Activated CD4-positive, alpha-beta T cell treated with anti-CD3 and anti-CD28 coated beads for 24 hours (primary cell): ENCODE measurements around the gene CNDP1.

Source experiments
- DNase-seq, 2 donors: peaks; one replicate each; pipeline ENCODE4 v3.0.0-alpha.2; 2020; ENCODE audit warnings: low read depth in 2 of 2

Gene CNDP1

DNA sequence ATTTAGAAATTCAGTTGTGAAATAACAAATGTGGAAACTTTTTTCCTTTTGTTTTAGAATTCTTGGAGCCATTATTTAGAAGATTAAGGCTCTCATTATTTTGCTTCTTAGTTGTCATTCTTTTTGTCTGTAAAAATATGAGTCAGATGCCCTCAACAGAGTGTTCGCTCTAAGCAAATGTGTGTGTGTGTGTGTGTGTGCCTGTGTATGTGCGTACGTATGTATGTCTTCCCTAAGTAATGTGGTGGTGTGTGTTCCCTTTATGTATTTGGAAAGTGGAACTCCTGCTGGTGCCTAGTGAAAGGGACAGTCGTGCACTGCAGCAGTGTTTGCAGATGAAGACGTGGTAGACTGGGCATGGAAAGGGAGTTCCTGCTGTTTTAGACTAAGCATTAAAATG, 90.9 kb downstream of the CNDP1 start:
- no peak for DNase-seq

DNA sequence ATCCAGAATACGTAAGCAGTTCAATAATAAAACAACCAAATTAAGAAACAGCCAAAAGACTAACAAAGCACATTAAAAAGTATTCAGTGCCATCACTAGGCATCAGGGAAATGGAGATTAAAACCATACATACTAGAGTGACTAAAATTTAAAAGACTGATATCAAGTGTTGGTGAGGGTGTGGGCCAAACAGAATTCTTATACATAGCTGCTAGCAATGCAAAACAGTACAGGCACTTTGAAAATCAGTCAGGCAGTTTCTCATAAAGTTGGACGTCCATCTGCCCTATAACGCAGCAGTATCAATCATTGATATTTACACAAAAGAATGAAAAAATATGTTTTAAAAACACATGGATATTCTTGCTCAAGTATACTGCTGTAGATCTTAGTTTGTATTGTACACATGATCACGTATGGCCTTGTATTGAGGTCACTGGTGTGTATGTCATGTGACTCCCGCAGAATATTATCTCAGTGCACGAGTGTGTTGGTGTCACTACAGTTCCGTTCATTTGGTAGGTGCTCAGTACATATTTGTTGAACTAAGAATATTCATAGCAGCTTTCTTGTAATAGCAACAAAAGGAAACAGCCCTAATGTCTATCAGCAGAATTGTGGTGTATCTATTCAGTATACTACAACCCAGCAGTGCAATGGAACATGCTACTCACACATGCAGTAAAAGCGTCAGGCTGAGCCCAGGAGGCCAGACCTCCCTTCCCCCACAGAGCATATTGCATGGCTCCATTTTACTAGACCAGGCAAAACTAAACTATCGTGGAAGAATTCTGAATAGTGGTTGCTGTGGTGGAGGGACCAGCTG, 92.0 kb downstream of the CNDP1 start:
- no peak for DNase-seq

DNA sequence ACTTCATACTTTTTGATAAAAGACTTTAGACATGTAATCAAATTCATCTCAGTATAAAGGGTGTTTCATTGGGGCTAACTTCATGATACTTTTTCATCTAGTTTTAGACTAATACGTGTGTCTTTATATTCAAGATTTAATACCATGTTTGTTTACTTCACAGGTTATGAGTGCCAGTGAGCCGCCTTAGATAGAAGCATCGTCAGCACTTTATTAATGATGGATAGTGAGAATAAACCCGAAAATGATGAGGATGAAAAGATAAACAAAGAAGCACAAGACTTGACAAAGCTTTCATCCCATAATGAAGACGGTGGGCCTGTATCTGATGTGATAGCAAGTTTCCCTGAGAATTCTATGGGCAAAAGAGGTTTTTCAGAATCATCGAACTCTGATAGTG, 96.5 kb downstream of the CNDP1 start:
- no peak for DNase-seq

DNA sequence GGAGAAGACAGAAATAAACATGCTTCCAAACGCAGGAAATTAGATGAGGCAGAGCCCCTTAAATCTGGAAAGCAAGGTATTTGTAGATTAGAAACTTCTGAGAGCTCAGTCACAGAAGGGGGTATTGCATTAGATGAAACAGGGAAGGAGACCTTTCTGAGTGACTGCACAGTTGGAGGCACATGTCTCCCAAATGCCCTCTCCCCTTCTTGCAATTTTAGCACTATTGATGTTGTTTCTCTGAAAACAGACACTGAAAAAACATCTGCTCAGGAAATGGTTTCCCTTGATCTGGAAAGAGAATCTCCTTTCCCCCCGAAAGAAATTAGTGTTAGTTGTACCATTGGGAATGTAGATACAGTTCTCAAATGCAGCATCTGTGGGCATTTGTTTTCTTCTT, 96.9 kb downstream of the CNDP1 start:
- no peak for DNase-seq

DNA sequence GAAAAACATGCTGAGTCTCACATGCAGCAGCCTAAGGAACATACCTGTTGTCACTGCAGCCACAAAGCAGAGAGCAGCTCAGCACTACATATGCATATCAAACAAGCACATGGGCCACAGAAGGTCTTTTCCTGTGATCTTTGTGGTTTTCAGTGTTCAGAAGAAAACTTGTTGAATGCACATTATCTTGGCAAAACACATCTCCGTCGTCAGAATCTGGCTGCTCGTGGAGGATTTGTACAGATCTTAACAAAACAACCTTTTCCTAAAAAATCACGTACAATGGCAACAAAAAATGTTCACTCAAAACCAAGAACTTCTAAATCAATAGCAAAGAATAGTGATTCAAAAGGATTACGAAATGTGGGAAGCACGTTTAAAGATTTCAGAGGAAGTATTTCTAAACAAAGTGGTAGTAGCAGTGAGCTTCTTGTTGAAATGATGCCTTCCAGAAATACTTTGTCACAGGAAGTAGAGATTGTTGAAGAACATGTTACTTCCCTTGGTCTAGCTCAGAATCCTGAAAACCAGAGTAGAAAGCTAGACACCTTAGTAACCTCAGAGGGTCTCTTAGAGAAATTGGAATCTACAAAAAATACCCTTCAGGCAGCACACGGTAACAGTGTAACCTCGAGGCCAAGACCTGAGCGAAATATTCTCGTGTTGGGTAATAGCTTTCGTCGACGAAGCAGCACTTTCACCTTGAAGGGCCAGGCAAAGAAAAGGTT, 97.5 kb downstream of the CNDP1 start:
- no peak for DNase-seq

DNA sequence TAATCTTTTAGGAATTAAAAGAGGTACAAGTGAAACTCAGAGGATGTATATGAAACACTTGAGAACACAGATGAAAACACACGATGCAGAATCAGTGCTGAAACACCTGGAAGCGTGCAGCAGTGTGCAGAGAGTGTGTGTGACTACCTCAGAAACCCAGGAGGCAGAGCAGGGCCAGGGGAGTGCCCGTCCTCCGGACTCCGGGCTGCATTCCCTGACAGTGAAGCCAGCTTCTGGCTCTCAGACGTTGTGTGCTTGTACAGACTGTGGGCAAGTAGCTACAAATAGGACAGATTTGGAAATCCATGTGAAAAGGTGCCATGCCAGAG, 98.0 kb downstream of the CNDP1 start:
- DNase-seq, result no peak

DNA sequence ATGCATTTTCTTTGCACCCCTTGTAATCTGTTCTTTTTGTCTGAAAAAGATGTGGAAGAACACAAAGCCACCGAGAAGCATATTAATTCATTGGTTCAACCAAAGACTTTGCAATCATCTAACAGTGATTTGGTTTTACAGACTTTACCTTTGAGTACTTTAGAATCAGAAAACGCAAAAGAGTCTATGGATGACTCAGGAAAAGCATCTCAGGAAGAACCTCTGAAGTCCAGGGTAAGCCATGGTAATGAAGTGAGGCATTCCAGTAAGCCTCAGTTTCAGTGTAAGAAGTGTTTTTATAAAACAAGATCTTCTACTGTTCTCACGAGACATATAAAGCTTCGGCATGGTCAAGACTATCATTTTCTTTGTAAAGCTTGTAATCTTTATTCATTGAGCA, 98.6 kb downstream of the CNDP1 start:
- DNase-seq, result no peak

DNA sequence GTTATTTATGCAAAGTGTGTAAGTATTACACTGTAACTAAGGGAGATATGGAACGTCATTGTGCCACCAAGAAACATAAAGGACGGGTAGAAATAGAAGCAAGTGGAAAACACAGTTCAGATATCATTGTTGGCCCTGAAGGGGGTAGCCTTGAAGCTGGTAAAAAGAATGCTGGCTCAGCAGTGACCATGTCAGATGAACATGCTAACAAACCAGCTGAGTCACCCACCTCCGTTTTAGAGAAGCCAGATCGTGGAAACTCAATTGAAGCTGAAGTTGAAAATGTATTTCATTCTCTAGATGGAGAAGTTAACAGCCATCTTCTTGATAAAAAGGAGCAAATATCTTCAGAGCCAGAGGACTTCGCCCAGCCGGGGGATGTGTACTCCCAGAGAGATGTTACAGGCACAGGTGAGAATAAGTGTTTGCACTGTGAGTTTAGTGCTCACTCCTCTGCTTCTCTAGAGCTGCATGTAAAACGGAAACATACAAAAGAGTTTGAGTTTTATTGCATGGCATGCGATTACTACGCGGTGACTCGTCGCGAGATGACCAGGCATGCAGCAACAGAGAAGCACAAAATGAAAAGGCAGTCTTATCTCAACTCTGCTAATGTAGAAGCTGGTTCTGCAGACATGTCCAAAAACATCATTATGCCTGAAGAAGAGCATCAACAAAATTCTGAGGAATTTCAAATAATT, 99.5 kb downstream of the CNDP1 start:
- DNase-seq, result no peak

DNA sequence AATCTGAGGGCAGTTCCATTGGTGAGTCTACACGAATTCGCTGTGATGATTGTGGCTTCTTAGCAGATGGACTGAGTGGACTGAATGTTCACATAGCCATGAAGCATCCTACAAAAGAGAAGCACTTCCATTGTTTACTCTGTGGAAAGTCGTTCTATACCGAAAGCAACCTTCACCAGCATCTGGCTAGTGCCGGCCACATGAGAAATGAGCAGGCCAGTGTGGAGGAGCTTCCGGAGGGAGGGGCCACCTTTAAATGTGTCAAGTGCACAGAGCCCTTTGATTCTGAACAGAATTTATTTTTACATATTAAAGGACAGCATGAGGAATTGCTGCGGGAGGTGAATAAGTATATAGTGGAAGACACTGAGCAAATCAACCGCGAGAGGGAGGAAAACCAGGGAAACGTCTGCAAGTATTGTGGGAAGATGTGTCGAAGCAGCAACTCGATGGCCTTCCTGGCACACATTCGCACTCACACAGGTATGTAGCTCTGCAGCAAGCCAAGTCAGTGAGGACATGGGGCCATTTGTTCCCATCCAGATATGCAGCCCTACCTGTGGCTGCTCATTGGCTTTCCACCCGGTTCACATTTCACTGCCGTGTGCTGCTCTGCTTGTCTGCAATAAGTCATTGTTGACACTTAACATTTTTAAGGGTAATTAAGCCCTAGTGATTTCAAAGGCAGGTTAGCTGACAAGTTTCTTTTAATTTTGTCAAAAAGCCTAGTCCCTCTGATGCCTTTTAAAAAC, 101.1 kb downstream of the CNDP1 start:
- DNase-seq, result no peak
